HG03175 (cell line): ENCODE measurements around the gene TMED10.

Experiments
- ATAC-seq: cut with Tn5 transposase; IDR thresholded peaks from one replicate; pipeline ENCODE4 v1.9.1; 2021; ENCODE audit warnings: mild to moderate bottlenecking, moderate library complexity; ENCODE audit not compliant: unreplicated experiment

Gene TMED10

DNA sequence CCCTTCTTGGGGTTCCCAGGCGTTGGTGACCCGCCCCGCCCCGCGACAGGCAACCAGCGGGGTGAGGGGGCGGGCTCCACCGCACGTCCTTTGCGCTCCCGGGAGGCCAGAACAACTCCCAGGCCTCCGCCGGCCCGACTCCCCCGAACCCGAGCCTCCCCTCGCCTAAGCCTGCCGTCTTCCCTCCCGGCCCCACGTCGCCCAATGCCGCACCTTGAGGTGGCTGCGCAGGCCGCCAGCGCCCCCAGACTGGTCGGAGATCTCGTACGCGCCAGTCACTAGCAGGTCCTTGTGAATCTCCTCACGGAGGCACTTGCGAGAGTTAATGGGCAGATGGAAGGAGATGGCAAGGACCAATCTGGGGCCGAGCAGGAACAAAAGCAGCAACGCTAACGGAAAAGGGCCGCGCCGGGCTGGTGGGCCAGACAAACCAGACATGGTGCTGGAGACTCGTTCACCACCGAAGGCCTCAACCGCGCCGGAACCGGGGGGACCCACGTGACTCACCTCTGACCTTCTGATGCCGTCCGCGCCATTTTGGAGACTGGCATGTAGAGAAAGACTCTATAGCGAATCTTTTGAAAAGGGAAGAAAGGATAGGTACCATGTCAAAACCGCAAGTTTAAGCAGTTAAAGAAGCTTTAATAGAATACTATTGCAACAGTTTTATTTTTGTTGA, at the start of gene TMED10:
Gene TMED10, minus strand, starts transcription at position 471 of the 679 bp plus-strand sequence. Its CDS starts 33 bp downstream, at position 438.
- peak; percentile 70 for ATAC-seq

- no peak for ATAC-seq
These were observed 48.1 kb upstream of the TMED10 start for GRCh38 chr14:75224561-75224960.

DNA sequence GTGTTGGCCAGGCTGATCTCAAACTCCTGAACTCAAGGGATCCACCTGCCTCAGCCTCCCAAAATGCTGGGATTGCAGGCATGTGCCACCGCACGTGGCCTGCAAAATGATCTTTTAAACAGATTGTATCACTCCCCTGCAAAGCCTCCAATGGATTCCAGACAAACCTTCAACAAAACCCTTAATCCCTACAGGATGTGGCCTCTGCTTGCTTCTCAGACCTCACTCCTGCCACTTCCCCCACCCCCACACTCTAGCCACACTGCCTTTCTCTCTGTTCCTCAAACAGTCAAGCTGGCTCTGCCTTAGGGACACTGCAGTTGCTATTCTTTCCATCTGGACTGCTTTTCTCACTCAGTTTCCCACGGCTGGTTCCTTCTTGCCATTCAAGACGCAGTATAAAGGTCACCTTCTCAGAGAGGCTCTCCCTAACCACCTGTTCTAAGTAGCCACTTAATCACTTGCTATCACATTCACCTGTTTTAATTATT, 47.3 kb upstream of the TMED10 start:
- ATAC-seq = no peak

DNA sequence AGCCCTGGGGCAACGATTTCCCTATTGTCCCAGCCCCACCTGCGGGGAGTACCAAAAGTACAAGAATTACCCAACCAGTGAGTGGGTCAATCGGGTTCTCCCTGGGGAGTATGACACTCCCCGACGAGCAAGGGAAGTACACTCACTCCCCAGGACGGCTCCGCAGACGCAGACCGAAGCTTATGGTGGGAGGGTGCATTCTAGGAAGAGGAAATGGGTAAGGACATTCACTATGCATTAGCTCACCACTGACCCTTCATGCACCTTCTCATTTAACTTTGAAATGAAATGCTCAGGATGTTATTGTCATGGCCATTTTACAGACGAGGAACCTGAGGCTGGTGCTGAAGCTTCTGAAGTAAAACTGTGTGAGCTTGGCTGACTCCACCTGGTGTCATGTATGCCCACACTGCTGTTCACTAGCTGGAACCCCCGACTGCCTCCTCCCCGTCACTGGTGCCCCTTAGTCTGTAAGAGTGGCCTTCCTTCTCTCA, 45.8 kb upstream of the TMED10 start:
- ATAC-seq = peak; percentile 51

DNA sequence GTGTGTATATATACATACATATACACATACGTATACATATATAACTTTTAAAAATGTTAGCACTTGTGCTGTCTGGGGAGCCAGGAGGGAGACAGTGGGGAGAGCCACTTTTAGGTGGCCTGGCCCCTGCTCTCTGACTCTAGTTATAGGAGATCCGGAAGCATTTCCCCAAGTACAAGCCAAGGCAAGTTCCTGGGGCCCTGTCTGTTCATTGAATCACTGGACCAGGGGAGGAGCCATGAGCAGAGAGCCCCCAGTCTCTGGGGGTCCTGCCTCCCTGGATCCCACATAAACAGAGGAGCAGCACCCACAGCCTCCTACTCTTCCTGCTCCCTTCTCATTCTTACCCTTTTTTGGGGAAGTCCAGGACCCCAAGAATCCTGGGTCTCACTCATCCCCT, 45.4 kb upstream of the TMED10 start:
- no peak for ATAC-seq

- no peak for ATAC-seq
These were observed 43.7 kb upstream of the TMED10 start for GRCh38 chr14:75220156-75220555.

DNA sequence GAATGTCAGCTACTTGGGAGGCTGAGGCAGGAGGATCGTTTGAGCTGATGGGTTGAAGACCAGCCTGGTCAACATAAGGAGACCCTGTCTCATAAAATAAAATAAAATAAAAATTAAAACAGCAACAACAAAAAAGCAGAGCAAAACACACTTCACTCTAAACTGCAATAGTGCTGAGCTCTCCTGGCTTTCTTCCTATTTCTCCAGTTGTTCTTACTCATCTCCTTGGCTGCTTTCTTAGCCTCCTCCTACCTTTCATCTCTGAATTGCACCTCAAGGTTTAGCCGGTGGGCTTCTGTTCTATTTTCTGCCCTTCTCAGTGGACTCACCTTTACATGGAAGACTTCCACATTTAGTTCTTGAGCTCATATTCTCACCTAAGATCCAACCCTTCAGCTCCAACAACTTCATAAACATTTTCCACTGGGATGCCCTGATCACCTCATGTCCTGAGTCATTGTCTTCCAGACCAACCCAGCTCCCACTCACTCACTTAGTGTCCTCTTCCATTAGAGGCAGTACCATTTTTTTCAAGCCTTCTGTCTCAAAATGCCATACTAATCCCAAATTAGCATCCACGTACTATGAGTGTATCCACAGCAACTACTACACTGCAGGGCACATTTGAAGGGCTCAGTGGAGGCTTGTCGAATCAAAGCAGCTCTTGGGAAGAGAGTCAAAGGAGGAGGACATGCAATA, 41.2 kb upstream of the TMED10 start:
- ATAC-seq = no peak

GRCh38 chr14:75216427-75217006, 40.1 kb upstream of the TMED10 start:
- ATAC-seq = no peak

- ATAC-seq = no peak
These were observed 39.1 kb upstream of the TMED10 start for GRCh38 chr14:75215520-75215919.

DNA sequence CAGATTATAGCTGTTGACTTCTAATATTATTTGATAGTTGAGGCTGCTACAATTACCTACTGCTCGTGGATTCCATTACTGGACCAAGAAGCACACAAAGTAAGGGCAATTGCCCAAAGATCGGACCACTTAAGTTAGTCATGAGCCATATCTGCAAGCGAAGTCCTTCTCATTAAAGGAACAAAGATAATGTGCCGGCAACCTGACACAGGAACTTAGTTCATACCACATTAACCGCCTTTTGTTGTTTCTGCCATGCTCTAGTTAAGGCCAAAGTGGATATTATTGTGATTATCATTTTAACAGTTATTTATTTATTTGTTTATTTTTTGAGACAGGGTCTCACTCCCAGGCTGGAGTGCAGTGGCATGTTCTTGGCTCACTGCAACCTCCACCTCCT, 38.1 kb upstream of the TMED10 start:
- ATAC-seq = no peak

DNA sequence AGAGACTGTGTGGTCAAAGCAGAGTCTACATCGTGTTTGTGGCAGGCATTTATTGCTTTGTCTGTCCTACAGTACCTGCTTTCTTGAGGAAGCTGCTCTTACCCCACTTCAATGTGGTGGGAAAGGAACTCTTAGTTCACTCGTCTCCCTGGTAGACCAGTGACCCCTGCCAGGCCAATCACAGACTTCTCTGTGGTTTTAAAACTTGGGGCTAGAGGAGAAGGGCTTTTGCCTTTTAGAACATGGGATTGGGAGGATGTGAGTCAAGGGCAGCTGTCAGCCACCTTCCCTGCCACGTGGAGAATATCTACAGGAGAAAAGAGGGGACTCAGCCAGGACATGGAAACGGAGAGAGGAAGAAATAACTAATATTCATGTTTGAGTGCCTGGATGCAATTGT, 36.8 kb upstream of the TMED10 start:
- ATAC-seq = no peak

GRCh38 chr14:75208843-75209242, 32.4 kb upstream of the TMED10 start:
- ATAC-seq = no peak

- ATAC-seq = no peak
These were observed 29.8 kb upstream of the TMED10 start for GRCh38 chr14:75206190-75206589.

DNA sequence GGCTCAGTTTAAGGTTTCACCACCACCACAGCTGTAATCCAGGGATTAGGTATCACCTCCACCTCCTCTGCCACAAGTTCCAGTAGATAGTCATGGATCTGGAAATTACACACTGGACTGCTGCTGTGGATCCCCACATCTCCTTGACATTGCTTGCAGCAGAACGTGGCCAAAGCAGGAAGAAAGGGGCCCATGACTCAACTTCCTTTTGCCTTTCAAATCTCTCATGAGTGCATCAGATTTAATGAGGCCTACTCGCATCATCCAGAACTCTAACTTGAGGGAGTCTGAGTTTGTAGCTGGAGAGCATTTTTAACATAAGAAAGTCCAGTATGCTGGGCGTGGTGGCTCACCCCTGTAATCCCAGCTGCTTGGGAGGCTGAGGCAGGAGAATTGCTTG, 29.2 kb upstream of the TMED10 start:
- no peak for ATAC-seq

DNA sequence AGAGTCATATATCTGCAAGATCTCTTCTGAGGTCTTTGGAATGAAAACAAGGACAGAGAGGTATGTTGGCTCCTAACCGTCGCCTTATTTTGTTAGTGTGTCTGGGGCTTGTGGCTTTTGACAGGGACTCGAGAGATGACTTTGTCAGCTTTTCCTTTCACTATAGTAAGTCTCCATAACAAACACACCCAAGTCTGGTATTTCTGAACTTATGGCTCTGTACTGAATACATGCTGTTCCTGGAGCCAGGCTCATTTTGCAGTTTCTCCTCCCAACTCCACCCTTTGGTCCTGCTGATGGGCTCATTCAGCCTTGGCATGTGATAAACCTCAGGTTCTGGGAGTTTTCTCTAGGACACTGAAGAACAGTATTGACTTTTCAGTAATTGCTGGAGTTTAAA, 27.7 kb upstream of the TMED10 start:
- ATAC-seq = no peak

GRCh38 chr14:75202657-75203056, 26.2 kb upstream of the TMED10 start:
- no peak for ATAC-seq

DNA sequence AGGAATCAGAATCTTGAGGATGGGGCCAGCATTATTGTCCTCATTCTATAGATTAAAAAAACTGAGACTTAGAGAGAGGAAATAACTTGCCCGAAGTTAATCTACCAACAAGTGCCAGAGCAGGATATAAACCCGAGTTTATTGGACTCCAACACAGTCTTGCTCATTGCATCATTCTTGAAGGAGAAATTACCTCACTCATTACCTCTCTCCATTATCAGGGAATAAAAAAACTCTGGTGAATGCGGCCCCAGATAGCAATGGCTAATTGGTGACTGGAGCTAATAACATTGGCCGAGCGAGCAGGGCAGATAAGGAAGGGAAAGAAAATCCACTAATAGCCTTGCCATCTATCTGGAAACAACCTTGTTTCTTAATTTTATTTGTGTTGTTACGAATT, 24.7 kb upstream of the TMED10 start:
- no peak for ATAC-seq

DNA sequence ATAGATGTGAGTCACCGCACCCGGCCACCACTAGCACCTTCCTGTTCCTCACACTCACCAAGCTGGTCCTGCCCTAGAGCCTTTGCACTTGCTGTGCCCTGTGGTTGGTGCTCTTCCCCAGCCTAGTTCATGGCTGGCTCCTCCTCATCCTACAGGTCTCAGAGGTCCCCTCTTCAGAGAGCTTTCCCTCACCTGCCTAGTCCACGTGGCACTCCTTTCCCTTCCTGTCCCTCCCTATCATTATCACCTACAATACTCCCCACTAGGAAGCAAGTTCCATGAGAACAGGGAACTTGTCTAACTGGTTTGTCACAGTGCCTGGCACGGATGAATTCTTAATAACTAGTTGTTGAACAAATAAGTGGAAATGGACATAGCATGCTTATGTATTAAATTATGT, 24.0 kb upstream of the TMED10 start:
- no peak for ATAC-seq

GRCh38 chr14:75198291-75198933, 22.0 kb upstream of the TMED10 start:
- no peak for ATAC-seq

DNA sequence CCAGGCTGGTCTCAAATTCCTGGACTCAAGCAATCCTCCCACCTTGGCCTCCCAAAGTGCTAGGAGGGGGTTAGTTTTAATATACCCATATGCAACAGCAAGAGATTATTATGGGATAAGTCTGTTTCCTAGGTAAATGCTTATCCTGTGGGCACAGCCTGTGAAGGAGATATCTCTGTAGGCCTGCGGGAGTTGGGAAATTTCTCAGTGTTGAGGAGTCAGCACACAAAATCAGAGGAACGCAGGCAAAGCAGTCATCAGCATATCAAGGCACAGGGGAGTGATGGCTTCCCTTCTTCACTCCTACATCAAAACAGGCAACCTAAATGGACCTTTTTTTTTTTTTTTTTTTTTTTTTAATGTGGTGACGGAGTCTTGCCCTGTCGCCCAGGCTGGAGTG, 20.9 kb upstream of the TMED10 start:
- no peak for ATAC-seq

DNA sequence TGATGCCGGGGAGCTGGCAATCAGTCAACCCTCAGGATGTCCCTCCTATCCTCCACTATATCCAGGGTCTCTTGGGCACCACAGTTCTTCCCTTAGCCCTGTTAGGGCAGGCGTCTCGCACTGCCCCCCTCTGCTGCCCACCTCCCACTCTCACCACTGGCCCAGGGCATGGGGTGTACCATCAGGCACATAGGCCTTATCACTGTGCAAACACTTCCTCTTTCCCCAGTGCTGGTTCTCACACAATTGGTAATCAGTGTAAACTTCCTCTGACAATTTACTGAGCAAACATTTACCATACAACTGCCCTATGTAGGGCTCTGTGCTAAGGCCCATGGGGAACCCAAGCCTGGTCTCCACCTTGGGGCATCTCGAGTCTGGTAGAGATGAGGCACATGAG, 20.1 kb upstream of the TMED10 start:
- ATAC-seq = no peak
